Measurements from ENCODE around the gene DHRS4L2.

GRCh38 chr14:24052656-24053547 is 64.2 kb downstream of the DHRS4L2 start:
- TF ChIP-seq CTCF (IDR thresholded peaks at IDR 0.05) (no peak), ZFX (IDR thresholded peaks at IDR 0.05; ENCODE audit: borderline replicate concordance) (no peak)
